C4-2B (cell line): Measurements from ENCODE around the gene KSR2.

ENCODE experiments used
- CTCF ChIP-seq: fragments of 450-650 bp; conservative IDR thresholded peaks from 2 replicates; pipeline ENCODE4 v1.5.1; 2017; ENCODE audit warnings: mild to moderate bottlenecking
- ZFX ChIP-seq: fragments of 450-650 bp; IDR thresholded peaks from 2 replicates; pipeline ENCODE4 v1.6.1; 2017

- TF ChIP-seq CTCF (peak; percentile 90), ZFX (no peak)
Observed at GRCh38 chr12:117874842-117875434, 93.9 kb downstream of the KSR2 start.
